HG03135 (cell line): Measurements from ENCODE around the gene SNRPA1.
A peak's percentile ranks its signal among the peaks of the same experiment; 100 is the strongest.

Experiments
- ATAC-seq: cut with Tn5 transposase; IDR thresholded peaks from one replicate; pipeline ENCODE4 v1.9.1; 2021; ENCODE audit warnings: mild to moderate bottlenecking, moderate library complexity; ENCODE audit not compliant: unreplicated experiment

SNRPA1 gene

DNA sequence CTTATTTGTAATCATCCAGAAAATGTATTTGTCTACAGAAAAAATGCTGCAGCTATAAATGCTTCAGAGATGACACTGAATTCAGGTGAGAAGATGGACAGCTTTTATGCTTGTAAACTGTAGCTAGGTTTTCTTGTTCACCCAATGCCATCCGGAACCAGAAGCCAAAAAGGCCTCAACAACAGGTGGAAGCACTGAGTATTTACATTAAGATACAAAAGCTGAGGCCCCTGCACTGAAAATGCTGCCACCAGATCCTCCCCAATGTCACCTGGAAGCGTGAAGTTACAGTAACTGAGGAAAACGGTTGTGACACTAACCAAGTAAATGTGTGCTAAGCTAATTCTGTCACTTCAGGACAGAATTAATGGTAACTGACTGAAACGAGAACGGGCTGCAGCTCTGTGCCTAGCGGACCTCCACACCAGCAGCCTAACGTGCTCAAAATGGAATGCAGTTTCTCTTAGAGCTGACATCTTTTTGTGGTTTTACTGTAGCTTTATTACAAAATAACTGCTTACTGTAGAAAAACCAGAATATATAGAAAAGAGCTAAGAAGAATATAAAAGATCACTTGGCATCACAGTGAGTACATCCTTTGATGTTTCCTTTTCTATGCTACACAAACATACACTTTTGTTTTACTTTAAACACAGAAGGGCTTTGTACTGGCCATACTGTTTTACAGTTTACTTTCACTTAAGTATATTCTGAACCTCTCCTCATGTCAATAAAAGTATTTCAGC is 50.8 kb downstream of the SNRPA1 start:
- no peak for ATAC-seq

- no peak for ATAC-seq
Observed at GRCh38 chr15:101243420-101243819, 51.6 kb downstream of the SNRPA1 start.

GRCh38 chr15:101242999-101243336 is 52.1 kb downstream of the SNRPA1 start:
- ATAC-seq, result no peak

DNA sequence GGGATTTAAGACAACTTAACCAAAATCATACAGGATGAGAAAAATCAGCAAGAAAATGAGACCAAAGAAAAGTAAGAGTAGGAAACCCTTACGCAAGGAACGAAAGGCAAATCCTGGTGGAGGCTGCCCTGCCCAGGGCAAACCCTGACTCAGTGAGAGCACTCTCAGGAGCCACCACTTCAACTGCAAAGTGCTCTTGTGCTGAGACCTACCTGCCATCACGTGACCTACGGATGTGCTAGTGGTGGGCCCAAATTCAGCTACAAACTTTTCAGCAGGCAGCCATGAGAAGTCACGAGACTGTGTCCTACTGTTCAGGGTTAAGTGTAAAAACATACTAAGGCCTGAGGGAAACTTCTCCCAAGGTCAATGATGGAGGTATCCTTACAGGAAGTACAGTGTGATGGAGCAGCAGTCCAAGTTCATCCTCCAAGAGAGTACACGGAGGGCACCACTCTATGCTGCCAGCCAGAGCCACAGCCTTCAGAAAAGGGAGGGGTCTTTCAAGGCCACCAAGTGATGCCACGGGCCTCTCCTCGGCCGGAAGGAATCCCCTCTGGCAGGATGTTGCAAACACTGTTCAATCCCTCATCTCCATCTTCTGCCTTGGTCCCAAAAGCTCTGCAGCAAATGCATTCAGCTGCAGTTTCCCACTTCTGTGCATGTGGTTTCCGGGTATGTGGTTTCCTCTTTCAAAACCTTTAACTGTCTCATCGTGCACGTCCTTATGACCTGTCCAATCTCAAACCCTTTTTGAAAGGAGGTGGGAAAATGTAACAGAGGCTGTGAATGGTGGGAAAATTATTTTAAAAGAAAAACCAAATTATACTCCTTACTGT is 52.7 kb downstream of the SNRPA1 start:
- ATAC-seq, result peak; percentile 67

DNA sequence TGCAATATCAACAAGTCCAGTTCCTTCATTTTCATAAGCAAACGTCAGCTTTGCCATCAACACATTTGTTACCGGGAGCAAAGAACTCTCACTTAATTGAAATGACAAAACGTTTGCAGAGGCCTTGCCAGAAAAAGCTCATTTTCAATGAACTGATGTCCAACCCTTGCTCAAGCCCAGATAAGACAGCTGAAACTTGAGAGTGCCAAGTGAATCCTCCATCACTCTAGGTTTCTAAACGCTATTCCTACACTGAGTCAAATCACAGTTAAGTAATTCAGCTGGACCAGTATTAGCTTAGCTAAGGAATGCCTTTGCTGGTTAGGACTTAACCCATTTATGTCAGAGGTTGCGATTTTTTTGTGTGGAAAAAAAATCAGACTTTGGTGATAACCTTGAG is 54.7 kb downstream of the SNRPA1 start:
- no peak for ATAC-seq

- ATAC-seq, result no peak
Observed at GRCh38 chr15:101239724-101240136, 55.3 kb downstream of the SNRPA1 start.

DNA sequence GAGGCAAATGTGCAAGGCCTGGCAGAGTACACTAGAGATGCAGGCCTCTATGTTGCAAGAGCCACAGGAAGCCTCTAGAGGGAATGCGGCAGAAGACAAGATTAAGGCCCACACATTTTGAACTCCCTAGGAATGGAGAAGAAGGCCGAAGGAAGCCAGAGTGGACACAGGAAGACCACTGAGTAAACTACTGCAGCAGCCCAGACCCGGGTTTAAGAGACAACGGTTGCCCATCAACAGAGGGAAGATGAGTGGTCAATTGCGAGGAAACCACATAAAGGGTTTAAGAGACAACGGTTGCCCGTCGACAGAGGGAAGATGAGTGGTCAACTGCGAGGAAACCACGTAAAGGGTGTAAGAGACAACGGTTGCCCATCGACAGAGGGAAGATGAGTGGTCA is 57.8 kb downstream of the SNRPA1 start:
- ATAC-seq, result no peak

DNA sequence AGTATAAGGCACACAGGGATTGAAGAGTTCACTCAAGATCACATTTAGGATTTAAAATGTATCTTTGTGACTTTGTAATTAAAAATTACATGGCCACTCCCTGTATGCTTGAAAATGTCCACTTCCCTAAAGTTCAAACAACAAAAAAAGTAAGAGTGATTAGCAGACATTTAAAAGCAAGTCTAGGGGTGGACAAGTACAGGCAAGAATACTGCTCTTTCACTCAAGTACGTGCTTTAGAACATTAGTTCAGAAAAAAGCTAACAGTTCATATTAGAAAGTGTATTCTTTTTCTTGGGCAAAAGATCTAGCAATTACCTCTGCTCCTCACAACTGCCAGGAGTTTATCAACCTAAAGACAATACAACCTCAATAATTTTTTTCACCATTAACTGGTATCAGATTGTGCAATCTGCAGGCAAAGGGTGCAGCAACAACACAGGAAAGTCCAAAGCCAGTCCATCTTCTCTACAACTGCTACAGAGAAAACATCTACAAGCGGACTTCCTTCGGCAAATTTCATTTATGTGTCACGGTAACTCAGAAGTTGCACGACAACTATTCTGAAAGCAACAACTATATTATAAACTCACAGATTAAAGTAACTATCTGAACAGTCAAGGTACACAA is 61.3 kb downstream of the SNRPA1 start:
- no peak for ATAC-seq

- no peak for ATAC-seq
Observed at GRCh38 chr15:101232677-101233076, 62.4 kb downstream of the SNRPA1 start.
